ENCODE data around the gene GAK. TPM values are rescaled to one million over a fixed set of nuclear protein-coding genes. Genes with fewer than 3 reads are reported as not detected.
A peak's percentile ranks its signal among the peaks of the same experiment; 100 is the strongest.

The GAK gene
- total and polyA plus RNA-seq, 10 donors = 112 to 249 (median 190) TPM

- intact Hi-C loops (cut with DNase I; ENCODE audit: low total_unique reads) = no loop called here
- Histone ChIP-seq H3K4me1 (peaks cover 13 to 52% (median 40%) of the 10 kb centered on the region in 6 donors), H3K27me3 (replicated peaks in 1 of 7) (peaks cover 0 to 15% (median 0%) of the 10 kb centered on the region in 7 donors), H3K9me3 (no peaks in the 10 kb centered on the region), H3K27ac (no peak overlapping the region), H3K4me3 (peak overlapping the region in 2 of 8 donors; percentile 5 to 37), H3K36me3 (peaks cover 0 to 43% (median 29%) of the 10 kb centered on the region in 6 donors)
- whole genome bisulfite sequencing, 5 donors = 14 to 51% (median 37%) methylated on average over 1 to 24 of the region's 24 CpGs
- TF ChIP-seq CTCF (IDR thresholded peaks at IDR 0.05 in 8 of 11, conservative IDR thresholded peaks at IDR 0.05 in 3 of 11) (no peak), POLR2AphosphoS5 (IDR thresholded peaks at IDR 0.05) (no peak), POLR2A (IDR thresholded peaks at IDR 0.05) (no peak)
- peak; percentile 76 for DNase-seq
Measured at GRCh38 chr4:968221-968620, 36.1 kb upstream of the GAK start.

GRCh38 chr4:967113-968104 lies 35.3 kb upstream of the GAK start:
- peaks cover 9 to 46% (median 35%) of the 10 kb centered on the region in 6 donors for H3K4me1 ChIP-seq
- H3K27me3 ChIP-seq (replicated peaks in 1 of 7) = peaks cover 0 to 13% (median 0%) of the 10 kb centered on the region in 7 donors
- DNase-seq = peak; percentile 80
- TF ChIP-seq CTCF (IDR thresholded peaks at IDR 0.05 in 8 of 11, conservative IDR thresholded peaks at IDR 0.05 in 3 of 11) (no peak), POLR2A (IDR thresholded peaks at IDR 0.05) (no peak), POLR2AphosphoS5 (IDR thresholded peaks at IDR 0.05) (peak in 1 of 3 donors; percentile 17)
- H3K36me3 ChIP-seq = peaks cover 0 to 51% (median 36%) of the 10 kb centered on the region in 6 donors
- H3K9me3 ChIP-seq = no peaks in the 10 kb centered on the region
- no peak overlapping the region for H3K27ac ChIP-seq
- WGBS, 5 donors = 58 to 66% (median 62%) methylated on average over 44 to 76 of the region's 76 CpGs
- intact Hi-C loops (cut with DNase I; ENCODE audit: low total_unique reads) = no loop called here
- peak overlapping the region in 2 of 8 donors; percentile 5 to 37 for H3K4me3 ChIP-seq

GRCh38 chr4:966266-967112 lies 34.4 kb upstream of the GAK start:
- H3K27ac ChIP-seq = no peak overlapping the region
- H3K36me3 ChIP-seq = peaks cover 0 to 61% (median 45%) of the 10 kb centered on the region in 6 donors
- peaks cover under 1 to 37% (median 26%) of the 10 kb centered on the region in 6 donors for H3K4me1 ChIP-seq
- peak; percentile 75 for DNase-seq
- H3K9me3 ChIP-seq = no peaks in the 10 kb centered on the region
- 81 to 91% (median 91%) methylated on average over 14 to 48 of the region's 48 CpGs for WGBS, 5 donors
- TF ChIP-seq CTCF (IDR thresholded peaks at IDR 0.05 in 8 of 11, conservative IDR thresholded peaks at IDR 0.05 in 3 of 11) (no peak), POLR2AphosphoS5 (IDR thresholded peaks at IDR 0.05) (peak in 1 of 3 donors; percentile 44), POLR2A (IDR thresholded peaks at IDR 0.05) (no peak)
- no peak overlapping the region for H3K4me3 ChIP-seq
- H3K27me3 ChIP-seq (replicated peaks in 1 of 7) = peaks cover 0 to 13% (median 0%) of the 10 kb centered on the region in 7 donors
- intact Hi-C loops (cut with DNase I; ENCODE audit: low total_unique reads) = no loop called here

Data from spleen (tissue), 11 donors.